ENCODE results near the gene TCF20.

GRCh38 chr22:42263944-42264343 is 6.5 kb downstream of the TCF20 start:
- TF ChIP-seq CTCF (IDR thresholded peaks at IDR 0.05) (no peak), POLR2A (IDR thresholded peaks at IDR 0.05) (no peak)

Data from gastroesophageal sphincter (tissue), 3 donors.